CD14-positive monocyte (primary cell): ENCODE measurements around the gene RBM19. TPM values are rescaled to one million over a fixed set of nuclear protein-coding genes. Genes with fewer than 3 reads are reported as not detected.

Experiments used
- DNase-seq, 3 donors: peaks; one replicate each; pipeline ENCODE4 v3.0.0-alpha.2; 2011 to 2022
- H2AFZ ChIP-seq: 2 replicates; pipeline ENCODE4 v1.6.0; 2012; ENCODE audit warnings: mild to moderate bottlenecking, low read depth, low read length, inconsistent platforms; ENCODE audit not compliant: insufficient read depth, poor library complexity, severe bottlenecking
- H3K27ac ChIP-seq, 2 donors: 1 replicate in 1 of 2; 2 replicates in 1 of 2; pipeline ENCODE4 v1.5.1; 2012 to 2013; ENCODE audit warnings: low read length in 2 of 2, control low read depth in 1 of 2, inconsistent platforms in 1 of 2, low read depth in 1 of 2, mild to moderate bottlenecking in 1 of 2
- H3K27me3 ChIP-seq, 2 donors: one replicate each; pipeline versions ENCODE4 v1.6.0 to v1.6.1; 2011 to 2013; ENCODE audit warnings: low read length in 2 of 2; ENCODE audit not compliant: control insufficient read depth in 2 of 2, insufficient read depth in 2 of 2
- H3K36me3 ChIP-seq, 2 donors: replicated peaks in 1 of 2; 1 replicate in 1 of 2; 2 replicates in 1 of 2; pipeline versions ENCODE4 v1.5.1 to v1.6.1; 2012 to 2013; ENCODE audit warnings: low read length in 2 of 2, control low read depth in 1 of 2, inconsistent platforms in 1 of 2, mild to moderate bottlenecking in 1 of 2; ENCODE audit not compliant: insufficient read depth in 2 of 2, control insufficient read depth in 1 of 2
- H3K4me1 ChIP-seq, 2 donors: 1 replicate in 1 of 2; 2 replicates in 1 of 2; pipeline versions ENCODE4 v1.5.1 to v1.6.1; 2012 to 2013; ENCODE audit warnings: low read length in 2 of 2, control low read depth in 1 of 2, inconsistent platforms in 1 of 2, mild to moderate bottlenecking in 1 of 2, moderate library complexity in 1 of 2; ENCODE audit not compliant: insufficient read depth in 2 of 2, control insufficient read depth in 1 of 2
- H3K4me2 ChIP-seq: replicated peaks from 2 replicates; pipeline ENCODE3; 2012; ENCODE audit warnings: low read length, moderate library complexity, mild to moderate bottlenecking; ENCODE audit not compliant: poor library complexity, severe bottlenecking; ENCODE audit errors: extremely low read depth
- H3K4me3 ChIP-seq, 3 experiments: fragments of 200-600 bp in 1 of 3; sonication (generic) in 1 of 3; replicated peaks in 1 of 3; 1 replicate in 2 of 3; 2 replicates in 1 of 3; pipeline ENCODE4 v1.5.1; 2011 to 2013; ENCODE audit warnings: low read length in 3 of 3, mild to moderate bottlenecking in 3 of 3, control low read depth in 2 of 3, low read depth in 2 of 3, inconsistent platforms in 1 of 3, moderate library complexity in 1 of 3
- H3K79me2 ChIP-seq: 2 replicates; pipeline ENCODE4 v1.6.0; 2012; ENCODE audit warnings: mild to moderate bottlenecking, control low read depth, inconsistent platforms, low read length, moderate library complexity; ENCODE audit not compliant: insufficient read depth
- H3K9ac ChIP-seq: 2 replicates; pipeline ENCODE4 v1.6.0; 2017; ENCODE audit warnings: low read length, mild to moderate bottlenecking; ENCODE audit not compliant: insufficient read depth, poor library complexity, severe bottlenecking
- H3K9me3 ChIP-seq, 2 donors: replicated peaks in 1 of 2; 1 replicate in 1 of 2; 2 replicates in 1 of 2; pipeline versions ENCODE4 v1.5.1 to v1.6.1; 2012 to 2013; ENCODE audit warnings: low read length in 2 of 2, control low read depth in 1 of 2; ENCODE audit not compliant: control insufficient read depth in 1 of 2, insufficient read depth in 1 of 2
- H4K20me1 ChIP-seq: 2 replicates; pipeline ENCODE4 v1.6.0; 2012; ENCODE audit warnings: mild to moderate bottlenecking, low read length, control low read depth, moderate library complexity; ENCODE audit not compliant: insufficient read depth
- H3K27ac Mint-ChIP-seq, 7 donors: one replicate each; pipeline ENCODE4 v1.8.0; 2020; ENCODE audit warnings: mild to moderate bottlenecking in 7 of 7, mixed read lengths in 7 of 7, moderate library complexity in 6 of 7, inconsistent platforms in 2 of 7
- H3K27me3 Mint-ChIP-seq, 3 donors: one replicate each; pipeline ENCODE4 v1.8.0; 2021 to 2022; ENCODE audit warnings: low read depth in 3 of 3, mild to moderate bottlenecking in 3 of 3, mixed read lengths in 3 of 3, moderate library complexity in 3 of 3, inconsistent platforms in 1 of 3
- H3K36me3 Mint-ChIP-seq, 2 donors: one replicate each; pipeline ENCODE4 v1.8.0; 2020; ENCODE audit warnings: mixed read lengths in 2 of 2, inconsistent platforms in 1 of 2, mild to moderate bottlenecking in 1 of 2
- H3K4me1 Mint-ChIP-seq: one replicate; pipeline ENCODE4 v1.8.0; 2020; ENCODE audit warnings: mild to moderate bottlenecking, mixed read lengths
- H3K4me3 Mint-ChIP-seq, 2 donors: one replicate each; pipeline ENCODE4 v1.8.0; 2020; ENCODE audit warnings: mild to moderate bottlenecking in 2 of 2, mixed read lengths in 2 of 2, moderate library complexity in 1 of 2
- H3K9me3 Mint-ChIP-seq, 7 donors: one replicate each; pipeline ENCODE4 v1.8.0; 2020 to 2022; ENCODE audit warnings: mixed read lengths in 7 of 7, mild to moderate bottlenecking in 6 of 7, moderate library complexity in 6 of 7, inconsistent platforms in 2 of 7
- CTCF ChIP-seq: fragments of 200-600 bp; IDR thresholded peaks from one replicate; pipeline ENCODE4 v1.8.0; 2022; ENCODE audit warnings: antibody characterized with exemption, mild to moderate bottlenecking
- WGBS: methylation state at CpG from one replicate; pipeline ENCODE4 v1.1.5; 2013; ENCODE audit warnings: missing lambda C conversion rate; ENCODE audit not compliant: insufficient coverage; 5-methylcytosine and 5-hydroxymethylcytosine counted together
- intact Hi-C, 2 donors: fragments of 100-400 bp; cut with micrococcal nuclease; formaldehyde crosslinking; loops; one replicate each; pipeline versions ENCODE4 v1.15.0 to v1.15.1; 2023
- polyA plus RNA-seq, 3 donors: library from polyadenylated mRNA; depleted of rRNA in 1 of 3; unstranded in 2 of 3; stranded (reverse) in 1 of 3; fragments of 300-500 nt in 2 of 3; fragments of >200 nt in 1 of 3; fragmentation: Illumina TruSeq in 2 of 3; gene quantifications; 1 replicate in 2 of 3; 2 replicates in 1 of 3; pipeline ENCODE4 v1.2.3, GENCODE V29; 2012 to 2021

Gene RBM19
- polyA plus RNA-seq, 3 donors: 2.1 to 30.4 (median 2.2) TPM

GRCh38 chr12:113826805-113827538 is 139.2 kb downstream of the RBM19 start:
- 91% methylated on average over 15 of the region's 22 CpGs for WGBS
- no peak for TF ChIP-seq CTCF
- Mint-ChIP-seq H3K9me3 (no peaks in the 10 kb centered on the region), H3K4me3 (no peak overlapping the region), H3K4me1 (no peaks in the 10 kb centered on the region), H3K27ac (no peak overlapping the region), H3K36me3 (peaks cover 0 to 3% of the 10 kb centered on the region in 2 donors), H3K27me3 (no peaks in the 10 kb centered on the region)
- DNase-seq: no peak
- H3K4me2 ChIP-seq: no peak overlapping the region
- no peak overlapping the region for H3K9ac ChIP-seq
- no peaks in the 10 kb centered on the region for H3K27me3 ChIP-seq
- H3K4me3 ChIP-seq: no peak overlapping the region
- H3K79me2 ChIP-seq: no peaks in the 10 kb centered on the region
- H2AFZ ChIP-seq: no peak overlapping the region
- peaks cover 0 to 5% of the 10 kb centered on the region in 2 donors for H3K36me3 ChIP-seq
- H3K27ac ChIP-seq: no peak overlapping the region
- no peaks in the 10 kb centered on the region for H3K9me3 ChIP-seq
- intact Hi-C loops: no loop called here
- no peaks in the 10 kb centered on the region for H4K20me1 ChIP-seq
- H3K4me1 ChIP-seq: no peaks in the 10 kb centered on the region

- Histone ChIP-seq H3K4me2 (no peak overlapping the region), H3K79me2 (no peaks in the 10 kb centered on the region), H3K4me1 (no peaks in the 10 kb centered on the region), H3K9ac (no peak overlapping the region), H3K36me3 (peaks cover 5 to 9% of the 10 kb centered on the region in 2 donors), H4K20me1 (no peaks in the 10 kb centered on the region), H3K9me3 (no peaks in the 10 kb centered on the region), H2AFZ (no peak overlapping the region), H3K27me3 (no peaks in the 10 kb centered on the region), H3K4me3 (no peak overlapping the region), H3K27ac (no peak overlapping the region)
- intact Hi-C loops: no loop called here
- Mint-ChIP-seq H3K4me1 (no peaks in the 10 kb centered on the region), H3K9me3 (no peaks in the 10 kb centered on the region), H3K27ac (no peak overlapping the region), H3K4me3 (no peak overlapping the region), H3K36me3 (peaks cover 5 to 6% of the 10 kb centered on the region in 2 donors), H3K27me3 (no peaks in the 10 kb centered on the region)
- 95% methylated on average over 8 of the region's 8 CpGs for WGBS
- no peak for TF ChIP-seq CTCF
- no peak for DNase-seq
Observed at GRCh38 chr12:113825705-113826104, 140.4 kb downstream of the RBM19 start.
